Breast epithelium (tissue), 4 donors: ENCODE results near the gene FCHO2. TPM values are rescaled to one million over a fixed set of nuclear protein-coding genes. Genes with fewer than 3 reads are reported as not detected.

Experiments used
- DNase-seq, 2 donors: peaks; one replicate each; pipeline ENCODE4 v3.0.0-alpha.2; 2019; ENCODE audit warnings: low spot score in 2 of 2
- H3K27ac ChIP-seq, 2 donors: fragments of 200-600 bp; sonication (generic) in 1 of 2; one replicate each; pipeline ENCODE4 v1.5.1; 2016 to 2019; ENCODE audit warnings: mild to moderate bottlenecking in 1 of 2
- H3K27me3 ChIP-seq, 2 donors: fragments of 200-600 bp; sonication (generic) in 1 of 2; one replicate each; pipeline versions ENCODE4 v1.5.1 to v1.6.0; 2017 to 2019; ENCODE audit warnings: control low read depth in 1 of 2, mild to moderate bottlenecking in 1 of 2
- H3K36me3 ChIP-seq: fragments of 200-600 bp; one replicate; pipeline ENCODE4 v1.5.1; 2019
- H3K4me1 ChIP-seq, 2 donors: fragments of 200-600 bp; sonication (generic); one replicate each; pipeline ENCODE4 v1.5.1; 2016 to 2019; ENCODE audit warnings: control low read depth in 1 of 2
- H3K4me3 ChIP-seq, 3 donors: fragments of 200-600 bp; sonication (generic); 1 replicate in 2 of 3; 2 replicates in 1 of 3; pipeline ENCODE4 v1.5.1; 2016 to 2019; ENCODE audit warnings: mild to moderate bottlenecking in 3 of 3, moderate library complexity in 2 of 3
- H3K9me3 ChIP-seq, 2 donors: fragments of 200-600 bp; sonication (generic) in 1 of 2; one replicate each; pipeline ENCODE4 v1.5.1; 2016 to 2019; ENCODE audit warnings: control low read depth in 1 of 2
- POLR2A ChIP-seq: fragments of 450-650 bp; IDR thresholded peaks from one replicate; pipeline ENCODE4 v1.6.1; 2016; ENCODE audit warnings: antibody characterized with exemption, mild to moderate bottlenecking, moderate library complexity
- POLR2AphosphoS5 ChIP-seq, 3 donors: sonication (generic); formaldehyde crosslinking; IDR thresholded peaks; one replicate each; pipeline ENCODE4 v1.6.1; 2017; ENCODE audit warnings: antibody characterized with exemption in 3 of 3
- intact Hi-C: fragments of 100-400 bp; cut with DNase I; formaldehyde crosslinking; loops from one replicate; pipeline ENCODE4 v1.15.1; 2023; ENCODE audit warnings: low total_unique reads
- total RNA-seq, 3 donors: library from RNA; depleted of rRNA; stranded (reverse); fragments of >200 nt; gene quantifications; one replicate each; pipeline ENCODE4 v1.1.0, GENCODE V29; 2016
- TF ChIP-seq, protein P1 (sequence below), 3 donors: fragments of 450-650 bp; IDR thresholded peaks; one replicate each; pipeline ENCODE4 v1.5.1; 2016 to 2017; ENCODE audit warnings: antibody characterized with exemption in 3 of 3, mild to moderate bottlenecking in 3 of 3, moderate library complexity in 3 of 3

The FCHO2 gene
- total RNA-seq, 3 donors from 2014 or later, result 30.5 to 58.8 (median 46.7) TPM

DNA sequence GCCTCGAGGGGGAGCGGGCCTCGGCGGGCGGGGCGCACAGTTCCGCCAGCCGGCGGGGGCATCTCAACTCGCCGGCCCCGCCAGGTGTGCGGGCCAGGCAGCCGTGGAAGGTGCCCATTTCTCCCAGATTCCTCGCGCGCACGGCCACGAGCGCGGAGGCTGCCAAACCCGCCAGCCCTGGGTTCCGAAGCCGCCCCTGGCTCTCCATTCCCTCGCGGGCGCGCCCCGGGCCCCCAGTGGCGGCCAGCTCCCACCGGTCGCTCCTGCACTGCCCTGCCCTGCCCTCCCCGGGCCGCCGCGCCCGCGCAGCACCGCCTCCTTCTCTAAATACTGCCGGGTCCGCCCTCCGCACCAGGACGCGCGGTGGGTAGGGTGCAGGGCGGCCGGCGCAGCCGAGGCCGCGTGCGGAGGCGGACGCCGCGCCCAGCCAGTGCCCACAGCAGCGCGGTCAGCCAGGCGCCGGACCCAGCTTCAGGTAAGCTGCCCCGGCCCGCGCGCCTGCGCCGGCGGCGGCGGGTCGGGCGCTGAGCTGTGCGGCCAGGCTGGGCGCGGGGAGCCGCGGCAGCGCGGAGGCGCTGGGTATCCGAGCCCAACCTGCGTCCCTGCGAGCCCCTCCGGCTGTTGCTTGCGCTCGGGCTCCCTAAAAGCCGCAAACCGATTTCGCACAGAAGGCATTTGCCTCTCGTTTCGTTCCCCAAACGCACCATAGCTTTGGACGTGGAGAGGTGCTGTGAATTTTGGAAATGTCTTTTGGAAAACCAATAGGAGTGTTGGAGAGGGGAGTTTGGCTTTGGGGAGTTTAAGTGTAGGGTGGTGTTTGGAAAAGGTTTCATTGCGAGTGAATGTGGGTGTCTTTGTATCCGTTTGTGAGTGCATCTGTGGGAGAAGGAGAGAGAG is 164.6 kb downstream of the FCHO2 start, which contains the start of gene TMEM171:
Gene TMEM171, plus strand, starts transcription at position 354 of the 897 bp plus-strand sequence. CDS start 2,799 bp downstream, outside the sequence.
- Histone ChIP-seq H3K9me3 (no peaks in the 10 kb centered on the region), H3K27ac (no peak within 1 kb of the TSS), H3K4me3 (peak within 1 kb of the TSS; percentile 45 to 69 (median 51)), H3K4me1 (no peaks in the 10 kb centered on the region), H3K36me3 (no peaks in the 10 kb centered on the region), H3K27me3 (peaks cover 0 to 3% of the 10 kb centered on the region in 2 donors)
- DNase-seq, result no peak
- no peak for TF ChIP-seq POLR2AphosphoS5 (IDR thresholded peaks at IDR 0.05)
- TF ChIP-seq, protein P1, sequence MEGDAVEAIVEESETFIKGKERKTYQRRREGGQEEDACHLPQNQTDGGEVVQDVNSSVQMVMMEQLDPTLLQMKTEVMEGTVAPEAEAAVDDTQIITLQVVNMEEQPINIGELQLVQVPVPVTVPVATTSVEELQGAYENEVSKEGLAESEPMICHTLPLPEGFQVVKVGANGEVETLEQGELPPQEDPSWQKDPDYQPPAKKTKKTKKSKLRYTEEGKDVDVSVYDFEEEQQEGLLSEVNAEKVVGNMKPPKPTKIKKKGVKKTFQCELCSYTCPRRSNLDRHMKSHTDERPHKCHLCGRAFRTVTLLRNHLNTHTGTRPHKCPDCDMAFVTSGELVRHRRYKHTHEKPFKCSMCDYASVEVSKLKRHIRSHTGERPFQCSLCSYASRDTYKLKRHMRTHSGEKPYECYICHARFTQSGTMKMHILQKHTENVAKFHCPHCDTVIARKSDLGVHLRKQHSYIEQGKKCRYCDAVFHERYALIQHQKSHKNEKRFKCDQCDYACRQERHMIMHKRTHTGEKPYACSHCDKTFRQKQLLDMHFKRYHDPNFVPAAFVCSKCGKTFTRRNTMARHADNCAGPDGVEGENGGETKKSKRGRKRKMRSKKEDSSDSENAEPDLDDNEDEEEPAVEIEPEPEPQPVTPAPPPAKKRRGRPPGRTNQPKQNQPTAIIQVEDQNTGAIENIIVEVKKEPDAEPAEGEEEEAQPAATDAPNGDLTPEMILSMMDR (IDR thresholded peaks at IDR 0.05), result no peak
- intact Hi-C loops, result no loop called here

DNA sequence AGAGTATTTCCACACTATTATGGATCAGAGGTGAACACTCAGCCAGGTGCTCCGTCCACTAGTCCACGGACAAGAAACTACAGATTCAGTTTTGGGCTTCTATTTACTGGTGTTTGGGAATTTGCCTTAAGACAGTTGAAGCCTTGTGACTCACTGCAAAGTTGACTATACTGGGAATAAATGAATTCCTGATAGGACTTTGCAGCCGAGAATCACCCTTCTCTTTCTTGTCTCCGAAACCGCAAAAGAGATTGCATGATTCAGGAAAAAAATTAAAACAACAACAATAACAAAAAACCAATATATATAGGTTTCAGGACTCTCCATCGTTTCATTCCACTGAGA is 165.2 kb downstream of the FCHO2 start:
- no peak for TF ChIP-seq POLR2AphosphoS5 (IDR thresholded peaks at IDR 0.05)
- no peak for TF ChIP-seq POLR2A
- TF ChIP-seq, protein P1 (IDR thresholded peaks at IDR 0.05), result no peak
- Histone ChIP-seq H3K27ac (no peak overlapping the region), H3K4me3 (peak overlapping the region; percentile 45 to 69 (median 51)), H3K9me3 (no peaks in the 10 kb centered on the region), H3K4me1 (no peaks in the 10 kb centered on the region), H3K36me3 (no peaks in the 10 kb centered on the region), H3K27me3 (peaks cover 0 to 3% of the 10 kb centered on the region in 2 donors)
- no peak for DNase-seq
- intact Hi-C loops, result no loop called here

DNA sequence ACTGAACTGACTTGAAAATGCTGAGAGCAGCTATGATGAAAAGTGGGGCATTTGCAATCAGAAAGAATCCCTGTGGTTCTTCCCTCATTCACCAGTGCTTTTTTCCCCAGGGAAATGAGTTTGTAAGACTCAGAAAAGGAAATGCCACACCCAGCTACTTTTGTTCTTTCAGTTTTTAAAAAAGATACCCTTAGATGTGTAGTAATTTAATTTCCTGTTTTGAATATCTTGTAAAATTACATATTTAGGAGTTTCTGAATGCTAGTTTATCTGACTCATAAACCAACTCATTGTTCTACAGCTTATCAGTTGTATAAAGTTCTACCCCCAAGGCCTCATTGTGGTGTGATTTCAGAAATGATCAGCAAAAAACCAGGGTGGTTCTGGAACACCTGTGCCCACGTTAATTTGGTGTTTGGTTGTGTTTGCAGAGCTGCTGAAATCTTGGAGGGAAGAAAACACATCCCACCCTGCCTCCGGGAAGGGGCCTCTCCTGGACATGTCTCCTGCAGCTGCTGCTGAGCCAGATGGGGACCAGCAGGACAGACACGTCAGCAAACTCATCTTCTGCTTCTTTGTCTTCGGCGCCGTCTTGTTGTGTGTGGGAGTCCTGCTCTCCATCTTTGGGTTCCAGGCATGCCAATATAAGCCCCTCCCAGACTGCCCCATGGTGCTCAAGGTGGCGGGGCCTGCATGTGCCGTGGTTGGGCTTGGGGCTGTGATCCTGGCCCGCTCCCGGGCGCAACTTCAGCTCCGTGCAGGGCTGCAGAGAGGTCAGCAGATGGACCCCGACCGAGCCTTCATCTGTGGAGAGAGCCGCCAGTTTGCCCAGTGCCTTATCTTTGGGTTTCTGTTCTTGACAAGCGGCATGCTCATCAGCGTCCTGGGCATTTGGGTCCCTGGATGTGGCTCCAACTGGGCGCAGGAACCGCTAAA is 167.3 kb downstream of the FCHO2 start:
- Histone ChIP-seq H3K27ac (no peak overlapping the region), H3K36me3 (no peaks in the 10 kb centered on the region), H3K9me3 (no peaks in the 10 kb centered on the region), H3K27me3 (peaks cover 0 to 3% of the 10 kb centered on the region in 2 donors), H3K4me1 (no peaks in the 10 kb centered on the region), H3K4me3 (no peak overlapping the region)
- intact Hi-C loops, result no loop called here
- DNase-seq, result no peak
- TF ChIP-seq POLR2A, result no peak
- TF ChIP-seq POLR2AphosphoS5 (IDR thresholded peaks at IDR 0.05), result no peak
- TF ChIP-seq, protein P1 (IDR thresholded peaks at IDR 0.05), result no peak

DNA sequence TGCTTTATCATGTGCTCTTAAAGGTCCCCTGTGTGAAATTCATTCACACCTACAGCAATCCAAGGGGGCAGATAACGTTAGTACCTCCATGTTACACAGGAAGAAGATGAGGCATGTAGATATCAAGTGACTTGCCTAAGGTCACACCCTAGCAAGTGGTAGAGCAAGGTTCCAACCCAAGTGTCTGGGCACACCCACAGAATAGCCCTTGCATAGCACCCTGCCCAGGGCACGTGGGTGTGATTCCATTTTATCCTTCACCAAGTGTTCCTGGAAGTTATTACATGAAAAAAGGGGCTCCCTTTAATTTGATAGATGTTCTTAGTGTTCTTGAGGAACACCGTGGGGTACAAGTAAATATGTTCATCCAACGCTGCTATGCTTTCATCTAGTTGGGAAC is 169.4 kb downstream of the FCHO2 start:
- TF ChIP-seq POLR2A, result no peak
- TF ChIP-seq POLR2AphosphoS5 (IDR thresholded peaks at IDR 0.05), result no peak
- TF ChIP-seq, protein P1 (IDR thresholded peaks at IDR 0.05), result no peak
- Histone ChIP-seq H3K4me3 (no peak overlapping the region), H3K4me1 (no peaks in the 10 kb centered on the region), H3K9me3 (no peaks in the 10 kb centered on the region), H3K27ac (no peak overlapping the region), H3K27me3 (peaks cover 0 to 3% of the 10 kb centered on the region in 2 donors), H3K36me3 (no peaks in the 10 kb centered on the region)
- no peak for DNase-seq
- intact Hi-C loops, result no loop called here
